WTC11 (cell line): ENCODE measurements around the gene OR4D10.

Experiments
- CREB1 ChIP-seq: sonication (generic); formaldehyde crosslinking; IDR thresholded peaks from 2 replicates; pipeline ENCODE4 v1.8.0; 2023; ENCODE audit warnings: mild to moderate bottlenecking, missing genetic modification reagents
- CTCF ChIP-seq: fragments of 200-600 bp; IDR thresholded peaks from 2 replicates; pipeline ENCODE4 v1.8.0; 2022; ENCODE audit warnings: antibody characterized with exemption
- ZMAT4 ChIP-seq: fragments of 250-450 bp; sonication (Bioruptor Pico); IDR thresholded peaks from 2 replicates; pipeline ENCODE4 v1.9.0; 2021; ENCODE audit warnings: mild to moderate bottlenecking
- TF ChIP-seq, protein P1 (sequence below): sonication (generic); formaldehyde crosslinking; IDR thresholded peaks from 2 replicates; pipeline ENCODE4 v1.8.0; 2022; ENCODE audit warnings: mild to moderate bottlenecking, missing genetic modification reagents

DNA sequence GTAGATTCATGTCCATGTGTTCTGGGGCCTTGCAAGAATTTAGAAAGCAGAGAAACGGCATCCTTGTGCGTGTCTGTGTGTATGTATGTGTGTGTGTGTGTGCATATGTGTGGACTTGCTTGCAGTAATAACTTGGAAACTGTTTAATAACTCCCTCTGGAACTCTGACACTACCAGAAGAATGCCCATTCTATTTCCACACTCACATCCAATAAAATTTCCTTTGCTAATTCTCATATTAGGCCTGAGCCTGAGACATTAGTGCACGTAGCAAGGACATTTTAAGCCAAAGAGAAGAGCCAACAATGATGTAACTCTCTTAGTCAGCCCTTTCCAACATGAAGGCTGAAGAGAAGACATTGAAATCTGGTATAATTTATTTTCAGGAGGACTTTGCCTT is 13.2 kb upstream of the OR4D10 start:
- TF ChIP-seq, protein P1, sequence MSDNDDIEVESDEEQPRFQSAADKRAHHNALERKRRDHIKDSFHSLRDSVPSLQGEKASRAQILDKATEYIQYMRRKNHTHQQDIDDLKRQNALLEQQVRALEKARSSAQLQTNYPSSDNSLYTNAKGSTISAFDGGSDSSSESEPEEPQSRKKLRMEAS (CRISPR knock-in tag): no peak
- no peak for TF ChIP-seq CTCF
- no peak for TF ChIP-seq CREB1
- no peak for TF ChIP-seq ZMAT4
